OCI-M2 (cell line): Measurements from ENCODE around the gene USP3.
"Not testable (repeated sequence)": the region's sequence is repeated elsewhere in the genome, so short reads cannot be mapped to it uniquely, and the experiment has no call there.

Experiments used
- DNase-seq: peaks from one replicate; lab custom pipeline; 2025; ENCODE audit not compliant: unreplicated experiment; lab: John Stamatoyannopoulos, UW

USP3 gene

DNA sequence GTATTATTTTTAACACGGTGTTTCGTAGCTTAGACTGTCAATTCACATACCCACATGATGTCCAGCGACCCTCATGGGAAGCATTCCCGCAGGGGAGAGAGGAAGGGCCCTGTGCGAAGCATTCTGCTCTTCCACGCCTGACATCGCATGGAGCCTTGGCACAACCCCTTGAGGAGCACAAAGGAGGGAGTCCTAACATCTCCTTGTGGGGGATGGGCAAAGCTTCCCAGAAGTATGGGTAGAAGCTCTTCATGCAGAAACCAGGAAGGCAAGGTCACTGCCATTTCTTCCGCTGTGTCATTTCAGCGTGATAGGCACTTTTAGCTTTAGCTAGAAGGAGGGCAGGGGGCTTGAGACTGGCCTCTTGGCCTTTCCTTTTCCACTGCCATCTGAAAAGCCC, 28.7 kb upstream of the USP3 start:
- no peak for DNase-seq

DNA sequence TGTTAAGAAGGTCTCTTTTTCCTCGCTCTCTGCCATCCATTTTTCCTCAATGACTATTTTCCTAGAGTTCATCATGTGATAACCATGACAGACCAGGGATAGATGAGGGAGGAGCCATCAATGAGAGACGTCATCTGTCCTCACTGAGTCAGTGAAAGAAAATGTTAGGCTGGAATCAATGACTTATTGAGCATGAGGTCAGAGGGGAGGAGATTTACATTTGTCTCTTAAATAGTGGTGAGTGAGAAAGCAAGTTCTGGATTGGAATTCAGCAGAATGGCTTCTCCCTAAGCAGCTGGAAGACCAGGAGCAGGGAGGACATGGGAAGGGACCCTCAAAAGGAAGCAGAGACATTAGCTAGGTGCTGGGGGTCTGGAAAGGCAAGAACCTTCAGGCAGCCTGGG, 28.2 kb upstream of the USP3 start:
- no peak for DNase-seq

DNA sequence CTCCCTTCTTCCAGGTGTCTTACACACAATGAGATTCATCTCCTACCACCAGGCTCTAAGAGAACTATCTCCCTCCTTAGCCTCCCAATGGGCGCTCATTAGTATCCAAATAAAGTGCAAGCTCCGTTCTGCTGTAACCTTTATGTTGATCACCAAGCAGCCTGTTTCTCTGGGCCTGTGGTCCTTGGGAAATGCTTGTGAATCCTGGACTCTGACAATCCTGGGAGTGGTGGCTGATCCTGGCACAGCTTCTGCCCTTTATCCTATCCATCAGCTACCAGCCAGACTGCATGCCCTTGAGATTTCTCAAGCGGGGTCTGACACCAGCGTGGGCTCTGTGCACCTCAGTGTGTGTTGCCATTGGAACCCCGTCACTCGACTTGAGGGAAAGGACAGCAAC, 26.1 kb upstream of the USP3 start:
- DNase-seq = no peak

DNA sequence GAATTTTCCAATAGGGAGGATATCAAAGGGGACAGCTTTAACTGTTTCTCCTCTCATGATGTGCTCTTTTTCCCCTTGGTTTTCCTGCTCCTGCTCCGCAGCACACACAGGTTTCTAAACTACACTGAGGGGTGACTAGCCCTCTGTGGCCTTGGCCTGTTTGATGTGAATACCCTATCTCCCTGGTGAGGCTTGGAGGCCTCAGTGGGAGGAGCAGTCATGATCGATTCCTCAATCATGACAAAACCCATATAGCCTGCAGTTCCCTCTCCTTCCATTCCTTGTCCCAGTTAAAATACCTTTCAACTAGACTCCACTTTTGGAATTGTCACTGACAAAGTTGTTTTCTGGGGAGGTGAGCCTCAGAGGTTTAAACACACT, 24.0 kb upstream of the USP3 start:
- no peak for DNase-seq

- no peak for DNase-seq
These were observed 23.1 kb upstream of the USP3 start for GRCh38 chr15:63481105-63481810.

- no peak for DNase-seq
These were observed 21.5 kb upstream of the USP3 start for GRCh38 chr15:63482874-63483323.

DNA sequence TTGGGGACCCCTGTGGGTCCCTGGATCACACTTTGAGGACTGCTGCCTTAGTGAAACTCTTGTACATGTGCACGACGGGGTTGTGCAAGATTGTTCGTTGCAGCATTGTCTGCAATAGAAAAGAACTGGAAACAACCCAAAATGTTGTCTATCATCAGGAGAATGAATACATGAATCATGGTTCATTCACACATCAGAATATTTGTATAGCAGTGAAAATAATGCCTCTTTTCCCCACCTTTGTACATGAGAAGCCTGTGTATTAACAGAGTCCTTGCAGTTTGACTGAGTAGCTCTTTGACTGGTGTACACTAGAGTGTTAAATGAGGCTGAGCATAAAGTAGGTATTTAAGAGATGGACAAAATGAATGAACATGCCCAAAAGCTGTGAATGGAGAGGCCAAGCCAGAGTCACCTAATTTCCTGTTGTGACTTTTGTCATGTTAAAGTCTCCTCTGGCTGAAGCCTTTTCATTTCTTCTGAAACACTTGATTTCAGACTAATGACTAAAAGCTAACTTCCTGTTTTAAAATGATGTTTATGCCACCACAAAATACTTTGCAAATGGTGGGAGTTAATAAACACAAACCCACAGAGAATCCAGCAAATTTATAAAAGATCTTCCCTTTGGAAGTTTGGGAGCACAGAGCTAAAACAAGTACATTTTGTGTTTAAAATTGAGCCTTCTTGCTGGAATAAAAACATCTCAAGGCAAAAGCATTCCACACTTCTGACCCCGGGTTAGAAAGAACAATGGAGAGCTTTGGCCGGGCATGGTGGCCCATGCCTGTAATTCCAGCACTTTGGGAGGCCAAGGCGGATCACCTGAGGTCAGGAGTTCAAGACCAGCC, 20.6 kb upstream of the USP3 start:
- no peak for DNase-seq

DNA sequence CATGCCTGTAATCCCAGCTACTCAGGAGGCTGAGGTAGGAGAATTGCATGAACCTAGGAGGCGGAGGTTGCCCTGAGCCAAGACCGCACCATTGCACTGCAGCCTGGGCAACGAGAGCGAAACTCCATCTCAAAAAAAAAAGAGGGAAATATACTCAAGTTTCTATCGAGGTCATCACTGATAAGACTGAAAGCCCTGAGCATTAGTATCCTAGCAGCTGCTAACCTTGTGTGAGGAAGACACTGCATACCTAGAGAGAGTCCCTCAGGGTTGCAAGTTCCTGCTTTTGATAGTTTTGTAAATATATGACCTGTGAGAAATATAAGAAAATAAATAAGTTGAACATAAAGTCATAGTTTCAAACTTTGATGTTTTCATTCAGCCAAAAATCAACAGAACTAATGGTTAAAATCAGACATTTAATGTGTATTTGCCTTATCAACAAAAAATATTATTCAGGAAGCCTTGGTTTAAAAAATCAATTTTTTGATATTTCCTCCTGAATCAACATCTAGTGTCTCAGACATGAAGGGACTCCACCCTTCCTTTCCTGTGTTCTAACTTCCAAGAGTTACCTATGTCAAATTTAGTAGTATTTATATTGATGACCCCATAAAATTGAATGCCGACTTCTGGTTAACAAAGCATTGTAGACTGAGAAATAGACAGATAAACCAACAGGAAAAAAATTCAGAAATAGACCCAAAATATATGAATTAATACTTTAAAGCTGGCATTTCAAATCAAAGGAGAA, 19.8 kb upstream of the USP3 start:
- DNase-seq = no peak

DNA sequence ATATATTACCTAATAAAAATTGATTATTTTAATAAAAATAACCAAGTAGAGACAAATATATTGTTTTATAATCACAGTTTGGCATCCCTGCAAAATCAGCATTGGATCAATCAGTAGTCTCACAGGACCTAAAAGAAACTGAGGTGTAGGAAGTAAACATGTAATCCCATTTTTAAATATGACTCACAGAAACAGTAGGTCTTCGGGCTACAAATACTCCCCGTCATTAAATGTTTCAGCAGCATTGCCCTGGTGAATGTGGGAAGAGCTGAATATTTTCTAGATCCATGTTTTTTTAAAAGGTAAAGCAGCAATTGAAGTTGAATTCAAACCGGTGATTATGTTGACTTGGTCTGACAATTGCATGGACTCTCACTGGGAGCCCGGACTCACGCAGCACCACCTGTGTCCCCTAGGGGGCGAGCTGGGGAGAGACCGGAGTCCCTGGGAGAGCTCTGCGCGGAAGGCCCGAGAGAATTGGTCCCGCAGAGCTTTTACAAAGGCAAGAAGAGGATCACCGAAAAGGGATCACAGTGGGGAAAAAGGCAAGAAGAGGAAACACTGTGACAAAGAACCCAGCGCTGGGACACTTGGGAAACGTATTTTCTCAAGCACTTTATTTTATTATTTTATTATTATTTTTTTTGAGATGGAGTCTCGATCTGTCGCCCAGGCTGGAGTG, 17.2 kb upstream of the USP3 start:
- no peak for DNase-seq

GRCh38 chr15:63487758-63488397, 16.5 kb upstream of the USP3 start:
- not testable (repeated sequence) for DNase-seq

DNA sequence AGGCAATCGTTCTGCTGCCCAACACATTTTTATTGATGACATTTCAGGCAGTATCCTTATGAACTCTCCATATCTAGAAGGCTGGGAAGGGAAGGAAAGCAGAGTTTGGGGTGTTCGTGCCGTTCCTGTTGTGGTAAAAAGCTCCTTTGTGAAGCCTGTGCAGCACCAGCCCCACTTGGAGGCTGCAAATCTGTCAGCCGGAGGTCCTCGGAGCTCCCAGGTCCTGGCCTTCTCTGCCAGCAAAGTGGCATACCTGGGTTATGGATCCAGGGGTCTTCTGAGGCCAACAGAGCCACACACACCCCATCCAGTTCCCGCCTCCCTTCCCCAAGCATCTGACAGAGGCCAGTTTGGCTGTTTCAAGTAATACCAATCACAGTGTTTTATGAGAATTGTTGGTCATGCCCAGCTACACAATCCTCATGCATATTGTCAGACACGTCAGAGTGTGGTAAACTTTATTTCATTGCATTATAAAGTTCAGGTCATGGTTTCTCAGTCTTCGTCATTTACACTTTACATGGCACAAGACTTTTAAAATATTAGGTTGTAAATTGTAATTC, 15.9 kb upstream of the USP3 start:
- no peak for DNase-seq

DNA sequence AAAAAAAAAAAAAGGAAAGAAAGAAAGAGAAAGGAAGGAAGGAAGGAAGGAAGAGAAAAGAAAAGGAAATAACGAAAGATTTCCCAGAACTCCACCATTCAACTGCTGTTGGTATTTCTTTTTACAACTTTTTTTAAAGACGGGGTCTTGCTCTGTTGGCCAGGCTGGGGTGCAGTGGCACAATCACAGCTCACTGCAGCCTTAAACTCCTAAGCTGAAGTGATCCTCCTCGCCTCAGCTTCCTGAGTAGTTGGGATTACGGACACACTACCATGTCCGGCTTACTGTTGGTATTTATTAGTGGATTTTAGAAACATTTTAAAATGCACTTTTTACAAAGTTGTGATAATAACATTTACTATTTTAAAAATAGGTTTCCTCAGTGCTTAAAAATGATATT, 15.0 kb upstream of the USP3 start:
- DNase-seq = no peak

DNA sequence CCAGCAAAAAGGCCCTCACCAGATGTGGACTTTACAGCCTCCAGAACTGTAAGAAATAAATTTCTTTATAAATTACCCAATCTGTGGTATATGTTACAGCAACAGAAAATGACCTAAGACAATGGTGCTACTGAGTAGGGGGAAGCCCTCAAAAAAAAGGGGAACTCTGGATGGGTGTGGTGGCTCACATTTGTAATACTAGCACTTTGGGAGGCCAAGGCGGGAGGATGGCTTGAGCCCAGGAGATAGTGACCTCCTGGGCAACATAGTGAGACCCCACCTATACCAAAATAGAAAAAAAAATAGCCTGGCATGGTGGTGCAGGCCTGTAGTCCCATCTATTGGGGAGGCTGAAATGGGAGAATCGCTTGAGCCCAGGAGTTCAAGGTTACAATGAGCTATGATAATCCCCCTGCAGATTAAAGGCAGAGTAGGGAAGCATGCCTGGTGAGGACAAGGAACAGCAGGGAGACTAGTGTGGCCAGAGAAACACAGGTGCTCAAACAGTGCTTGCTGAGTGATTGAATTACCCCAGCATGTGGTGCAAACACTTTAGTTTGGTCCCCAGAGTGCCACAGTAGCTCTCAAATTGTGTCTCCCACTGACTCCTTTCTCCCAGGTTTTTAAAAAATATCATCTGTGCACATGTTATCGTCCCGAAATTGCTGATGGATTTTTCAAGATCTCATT, 13.9 kb upstream of the USP3 start:
- no peak for DNase-seq

GRCh38 chr15:63491116-63491827, 13.1 kb upstream of the USP3 start:
- no peak for DNase-seq

DNA sequence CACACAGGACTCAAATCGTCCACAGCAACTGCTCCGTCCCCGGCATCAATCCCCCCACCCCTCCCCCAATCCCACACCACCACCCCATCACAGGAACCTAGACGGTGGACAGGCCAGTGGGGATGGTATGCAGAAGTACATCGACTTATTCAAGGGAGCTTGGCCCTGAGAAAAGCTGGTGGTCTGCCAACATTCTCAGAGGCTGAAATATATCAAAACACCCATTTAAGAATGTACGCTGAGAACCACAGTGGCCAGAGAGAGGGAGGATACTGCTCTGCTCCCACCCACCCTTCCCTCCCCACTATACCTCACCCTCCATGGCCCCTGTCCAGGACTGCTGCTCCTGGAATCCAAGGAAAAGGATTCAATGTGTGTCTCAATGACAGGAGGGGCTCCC, 12.4 kb upstream of the USP3 start:
- DNase-seq = no peak

DNA sequence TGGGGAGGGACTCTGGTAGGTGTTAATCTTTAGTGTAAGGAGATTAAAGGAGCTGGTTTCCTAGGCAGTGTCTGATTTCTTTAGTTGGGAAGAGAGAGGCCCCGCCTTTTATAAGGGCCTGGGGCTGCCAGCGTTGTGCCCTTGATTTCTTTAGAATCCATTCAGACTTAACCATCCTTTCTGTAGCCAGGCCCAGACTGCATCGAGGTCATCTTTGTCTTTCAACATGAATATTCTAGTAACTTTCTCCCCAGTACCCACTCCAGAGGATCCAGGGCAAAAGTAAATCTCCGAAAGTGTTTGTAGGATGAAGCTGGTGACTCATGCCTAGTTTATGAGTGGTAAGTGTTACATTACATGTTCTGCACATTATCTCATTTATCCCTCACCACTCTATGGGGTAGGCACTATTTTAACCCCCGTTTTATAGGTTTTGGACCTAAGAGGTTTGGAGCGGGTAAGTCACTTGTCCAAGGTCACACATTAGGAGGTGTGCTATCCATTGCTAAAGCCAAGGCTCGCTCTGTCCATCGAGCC, 11.8 kb upstream of the USP3 start:
- DNase-seq = no peak

- DNase-seq = no peak
These were observed 11.0 kb upstream of the USP3 start for GRCh38 chr15:63493436-63493835.

DNA sequence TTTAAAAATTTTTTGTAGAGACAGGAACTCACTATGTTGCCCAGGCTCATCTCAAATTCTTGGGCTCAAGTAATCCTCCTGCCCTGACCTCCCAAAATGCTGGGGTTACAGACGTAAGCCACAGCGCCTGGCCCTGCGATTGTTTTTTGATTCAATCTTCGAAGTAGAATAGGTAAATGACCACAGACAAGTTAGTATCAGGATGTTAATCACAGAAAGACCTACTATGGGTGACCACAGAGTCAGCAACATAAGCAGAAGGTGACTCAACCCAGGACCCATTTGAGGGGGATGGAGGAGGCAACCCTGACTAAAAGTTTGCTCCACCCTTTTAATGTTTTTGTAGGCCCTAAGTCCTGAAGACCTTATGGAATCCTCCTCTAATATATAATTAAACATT, 10.0 kb upstream of the USP3 start:
- DNase-seq = no peak

- DNase-seq = no peak
These were observed 9.1 kb upstream of the USP3 start for GRCh38 chr15:63495343-63495742.
